ENCODE measurements around the gene ABHD14A.

- TF ChIP-seq CTCF (conservative IDR thresholded peaks at IDR 0.05; ENCODE audit: low read depth, low read length): no peak
- no peak for TF ChIP-seq CEBPB (IDR thresholded peaks at IDR 0.05; ENCODE audit: low read depth, low read length)
- no peak for TF ChIP-seq BHLHE40 (IDR thresholded peaks at IDR 0.05; ENCODE audit: low read depth, low read length)
- no peak for TF ChIP-seq RFX5 (IDR thresholded peaks at IDR 0.05; ENCODE audit: low read depth, low read length)
- no peak for TF ChIP-seq CHD1 (IDR thresholded peaks at IDR 0.05; ENCODE audit: low read depth, low read length)
- TF ChIP-seq MXI1 (IDR thresholded peaks at IDR 0.05; ENCODE audit: borderline replicate concordance, low read depth, low read length): no peak
- TF ChIP-seq SMC3 (IDR thresholded peaks at IDR 0.05; ENCODE audit: low read depth, low read length): no peak
- TF ChIP-seq RAD21 (IDR thresholded peaks at IDR 0.05; ENCODE audit: low read length): no peak
Measured at GRCh38 chr3:51999846-52000245, 25.0 kb downstream of the ABHD14A start.
